Upper lobe of left lung (tissue), 6 donors: ENCODE measurements around the gene OVAAL. TPM values are rescaled to one million over a fixed set of nuclear protein-coding genes. Genes with fewer than 3 reads are reported as not detected.

Experiments used
- ATAC-seq, 2 donors: fragments of 200-7000 bp; cut with Tn5 transposase; one replicate each; pipeline ENCODE4 v1.9.1; 2022; ENCODE audit warnings: mild to moderate bottlenecking in 2 of 2, moderate library complexity in 2 of 2; ENCODE audit not compliant: low FRiP score in 2 of 2
- DNase-seq, 2 donors: peaks; one replicate each; pipeline ENCODE4 v3.0.0-alpha.2; 2019 to 2020
- H3K27ac ChIP-seq, 4 donors: fragments of 200-600 bp; sonication (generic); one replicate each; pipeline ENCODE4 v1.5.1; 2016 to 2019
- H3K27me3 ChIP-seq, 4 donors: fragments of 200-600 bp; sonication (generic); one replicate each; pipeline ENCODE4 v1.5.1; 2017 to 2019
- H3K36me3 ChIP-seq, 4 donors: fragments of 200-600 bp; sonication (generic); one replicate each; pipeline ENCODE4 v1.5.1; 2016 to 2019
- H3K4me1 ChIP-seq, 4 donors: fragments of 200-600 bp; sonication (generic); one replicate each; pipeline ENCODE4 v1.5.1; 2018 to 2019
- H3K4me3 ChIP-seq, 4 donors: fragments of 200-600 bp; sonication (generic); one replicate each; pipeline ENCODE4 v1.5.1; 2017 to 2019; ENCODE audit warnings: mild to moderate bottlenecking in 2 of 4, moderate library complexity in 1 of 4
- H3K9me3 ChIP-seq, 4 donors: fragments of 200-600 bp; sonication (generic); one replicate each; pipeline ENCODE4 v1.5.1; 2018 to 2019
- CTCF ChIP-seq, 6 experiments: fragments of 450-650 bp in 4 of 6; fragments of 200-600 bp in 2 of 6; sonication (generic) in 2 of 6; IDR thresholded peaks; one replicate each; pipeline ENCODE4 v1.5.1; 2016 to 2019; ENCODE audit warnings: antibody characterized with exemption in 6 of 6
- EP300 ChIP-seq, 4 donors: sonication (generic); formaldehyde crosslinking; IDR thresholded peaks; one replicate each; pipeline ENCODE4 v1.5.1; 2017; ENCODE audit warnings: antibody characterized with exemption in 4 of 4, control low read depth in 2 of 4
- POLR2A ChIP-seq, 4 donors: fragments of 450-650 bp; IDR thresholded peaks; one replicate each; pipeline ENCODE4 v1.5.1; 2016 to 2017; ENCODE audit warnings: antibody characterized with exemption in 4 of 4, mild to moderate bottlenecking in 2 of 4
- POLR2AphosphoS5 ChIP-seq, 2 donors: sonication (generic); formaldehyde crosslinking; IDR thresholded peaks; one replicate each; pipeline ENCODE4 v1.5.1; 2017; ENCODE audit warnings: antibody characterized with exemption in 2 of 2
- WGBS, 2 donors: methylation state at CpG; one replicate each; pipeline ENCODE4 v1.1.5; 2017 to 2018; 5-methylcytosine and 5-hydroxymethylcytosine counted together
- total RNA-seq, 6 donors: library from RNA; depleted of rRNA in 4 of 6; stranded (reverse); fragments of >200 nt in 4 of 6; gene quantifications; one replicate each; pipeline versions ENCODE4 v1.1.0 to v1.2.1, GENCODE V29; 2016 to 2021
- donor health status: DM: no; HTN: no; CAD: no; lungs with moderate emphysema.
- donor health status: DM: no; HTN: yes; CAD: no; lungs with severe emphysema.

The OVAAL gene
- total RNA-seq, 6 donors from 2014 or later, result not detected

GRCh38 chr1:180588121-180588520 lies 29.4 kb downstream of the OVAAL start:
- Histone ChIP-seq H3K36me3 (no peaks in the 10 kb centered on the region), H3K27me3 (no peaks in the 10 kb centered on the region), H3K9me3 (peaks cover 0 to 4% (median 0%) of the 10 kb centered on the region in 4 donors), H3K4me3 (no peak overlapping the region), H3K4me1 (no peaks in the 10 kb centered on the region), H3K27ac (no peak overlapping the region)
- WGBS, 2 donors, result 85 to 88% methylated on average over 2 of the region's 2 CpGs
- TF ChIP-seq CTCF (IDR thresholded peaks at IDR 0.05) (no peak), POLR2A (IDR thresholded peaks at IDR 0.05) (no peak), POLR2AphosphoS5 (IDR thresholded peaks at IDR 0.05) (no peak), EP300 (IDR thresholded peaks at IDR 0.05) (no peak)
- ATAC-seq (no peak), DNase-seq (no peak)

- Histone ChIP-seq H3K36me3 (no peaks in the 10 kb centered on the region), H3K9me3 (peaks cover 0 to 4% (median 0%) of the 10 kb centered on the region in 4 donors), H3K4me3 (no peak overlapping the region), H3K27ac (no peak overlapping the region), H3K27me3 (no peaks in the 10 kb centered on the region), H3K4me1 (no peaks in the 10 kb centered on the region)
- no peak for DNase-seq
- TF ChIP-seq CTCF (IDR thresholded peaks at IDR 0.05), result no peak
- TF ChIP-seq EP300 (IDR thresholded peaks at IDR 0.05), result no peak
- TF ChIP-seq POLR2AphosphoS5 (IDR thresholded peaks at IDR 0.05), result no peak
- TF ChIP-seq POLR2A (IDR thresholded peaks at IDR 0.05), result no peak
- WGBS, 2 donors, result 92 to 96% methylated on average over 2 of the region's 2 CpGs
- no peak for ATAC-seq
Measured at GRCh38 chr1:180590889-180591288, 32.1 kb downstream of the OVAAL start.

GRCh38 chr1:180593382-180593781 lies 34.6 kb downstream of the OVAAL start:
- no peaks in the 10 kb centered on the region for H3K4me1 ChIP-seq
- no peaks in the 10 kb centered on the region for H3K27me3 ChIP-seq
- no peak for TF ChIP-seq CTCF (IDR thresholded peaks at IDR 0.05)
- no peak for TF ChIP-seq POLR2A (IDR thresholded peaks at IDR 0.05)
- no peak for TF ChIP-seq EP300 (IDR thresholded peaks at IDR 0.05)
- TF ChIP-seq POLR2AphosphoS5 (IDR thresholded peaks at IDR 0.05), result no peak
- DNase-seq (no peak), ATAC-seq (no peak)
- peaks cover 0 to under 1% (median 0%) of the 10 kb centered on the region in 4 donors for H3K9me3 ChIP-seq
- no peaks in the 10 kb centered on the region for H3K36me3 ChIP-seq
- WGBS, 2 donors, result 87 to 89% methylated on average over 3 of the region's 3 CpGs
- H3K4me3 ChIP-seq, result no peak overlapping the region
- H3K27ac ChIP-seq, result no peak overlapping the region

GRCh38 chr1:180594723-180595122 lies 36.0 kb downstream of the OVAAL start:
- ATAC-seq (no peak), DNase-seq (no peak)
- Histone ChIP-seq H3K4me3 (no peak overlapping the region), H3K27me3 (no peaks in the 10 kb centered on the region), H3K4me1 (no peaks in the 10 kb centered on the region), H3K36me3 (no peaks in the 10 kb centered on the region), H3K9me3 (no peaks in the 10 kb centered on the region), H3K27ac (no peak overlapping the region)
- TF ChIP-seq CTCF (IDR thresholded peaks at IDR 0.05), result no peak
- TF ChIP-seq EP300 (IDR thresholded peaks at IDR 0.05), result no peak
- no peak for TF ChIP-seq POLR2AphosphoS5 (IDR thresholded peaks at IDR 0.05)
- TF ChIP-seq POLR2A (IDR thresholded peaks at IDR 0.05), result no peak
- WGBS, 2 donors, result 78 to 87% methylated on average over 6 of the region's 6 CpGs

GRCh38 chr1:180595966-180596365 lies 37.2 kb downstream of the OVAAL start:
- Histone ChIP-seq H3K27ac (no peak overlapping the region), H3K4me1 (no peaks in the 10 kb centered on the region), H3K27me3 (no peaks in the 10 kb centered on the region), H3K9me3 (no peaks in the 10 kb centered on the region), H3K36me3 (no peaks in the 10 kb centered on the region), H3K4me3 (no peak overlapping the region)
- DNase-seq (no peak), ATAC-seq (no peak)
- 91% methylated on average over 2 of the region's 2 CpGs for WGBS, 2 donors
- TF ChIP-seq CTCF (IDR thresholded peaks at IDR 0.05), result no peak
- TF ChIP-seq EP300 (IDR thresholded peaks at IDR 0.05), result no peak
- no peak for TF ChIP-seq POLR2A (IDR thresholded peaks at IDR 0.05)
- TF ChIP-seq POLR2AphosphoS5 (IDR thresholded peaks at IDR 0.05), result no peak
